Mesendoderm (in vitro differentiated cells): ENCODE results near the gene PCDH15.

Source experiments
- DNase-seq: peaks from one replicate; pipeline ENCODE4 v3.0.0; 2013
- H2AK5ac ChIP-seq: 2 replicates; pipeline ENCODE4 v1.6.1; 2013; ENCODE audit warnings: low read length, inconsistent platforms
- H2BK120ac ChIP-seq: 2 replicates; pipeline ENCODE4 v1.6.1; 2013; ENCODE audit warnings: low read depth, mild to moderate bottlenecking, low read length, moderate library complexity, mixed read lengths
- H2BK15ac ChIP-seq: replicated peaks from 2 replicates; pipeline ENCODE4 v1.6.1; 2013; ENCODE audit warnings: low read depth, mild to moderate bottlenecking, moderate library complexity
- H2BK5ac ChIP-seq: 2 replicates; pipeline ENCODE4 v1.6.1; 2013; ENCODE audit warnings: low read length, inconsistent platforms
- H3K18ac ChIP-seq: 2 replicates; pipeline ENCODE4 v1.6.1; 2013; ENCODE audit warnings: mild to moderate bottlenecking, low read length, mixed read lengths
- H3K23ac ChIP-seq: one replicate; pipeline ENCODE4 v1.6.1; 2013; ENCODE audit warnings: low read length
- H3K27ac ChIP-seq: 2 replicates; pipeline ENCODE4 v1.5.1; 2013; ENCODE audit warnings: low read depth, mild to moderate bottlenecking, inconsistent platforms, low read length, moderate library complexity
- H3K27me3 ChIP-seq: 2 replicates; pipeline ENCODE4 v1.6.1; 2013; ENCODE audit warnings: low read length, control low read depth, mild to moderate bottlenecking, inconsistent platforms; ENCODE audit not compliant: insufficient read depth, poor library complexity
- H3K36me3 ChIP-seq: 2 replicates; pipeline ENCODE4 v1.6.1; 2013; ENCODE audit warnings: low read length, inconsistent platforms; ENCODE audit not compliant: control insufficient read depth, insufficient read depth
- H3K4ac ChIP-seq: one replicate; pipeline ENCODE4 v1.6.1; 2013; ENCODE audit warnings: low read depth, mild to moderate bottlenecking, low read length, moderate library complexity
- H3K4me1 ChIP-seq: 2 replicates; pipeline ENCODE4 v1.6.1; 2013; ENCODE audit warnings: low read depth, low read length, inconsistent platforms; ENCODE audit not compliant: control insufficient read depth
- H3K4me2 ChIP-seq: 2 replicates; pipeline ENCODE4 v1.6.1; 2013; ENCODE audit warnings: low read length
- H3K4me3 ChIP-seq: 2 replicates; pipeline ENCODE4 v1.5.1; 2013; ENCODE audit warnings: mild to moderate bottlenecking, low read length
- H3K56ac ChIP-seq: one replicate; pipeline ENCODE4 v1.6.1; 2013; ENCODE audit warnings: low read length
- H3K79me1 ChIP-seq: 2 replicates; pipeline ENCODE4 v1.6.1; 2013; ENCODE audit warnings: low read length, inconsistent platforms
- H3K79me2 ChIP-seq: 2 replicates; pipeline ENCODE4 v1.6.1; 2013; ENCODE audit warnings: mild to moderate bottlenecking, low read length; ENCODE audit not compliant: control insufficient read depth, insufficient read depth
- H3K9ac ChIP-seq: 2 replicates; pipeline ENCODE4 v1.6.1; 2013; ENCODE audit warnings: low read length, inconsistent platforms
- H4K5ac ChIP-seq: one replicate; pipeline ENCODE4 v1.6.1; 2013; ENCODE audit warnings: low read length
- H4K8ac ChIP-seq: one replicate; pipeline ENCODE4 v1.6.1; 2013; ENCODE audit warnings: low read depth, mild to moderate bottlenecking, control low read depth, low read length, moderate library complexity
- WGBS: extraction: QIAGEN DNeasy Blood & Tissue Kit; methylation state at CpG from one replicate; pipeline ENCODE4 v1.1.7; 2013; ENCODE audit warnings: low lambda C conversion rate, missing lambda C conversion rate; ENCODE audit not compliant: insufficient coverage; ENCODE audit errors: extremely low coverage; 5-methylcytosine and 5-hydroxymethylcytosine counted together

The PCDH15 gene

GRCh38 chr10:53904506-53905241, 896.4 kb downstream of the PCDH15 start:
- Histone ChIP-seq H3K27ac (no peak overlapping the region), H4K8ac (no peak overlapping the region)
- WGBS, result no CpG with 5 or more reads among the region's 7 CpGs

GRCh38 chr10:53903756-53904155, 897.3 kb downstream of the PCDH15 start:
- Histone ChIP-seq H3K4ac (no peak overlapping the region), H3K4me3 (no peak overlapping the region), H4K5ac (no peak overlapping the region), H3K23ac (no peak overlapping the region), H2BK15ac (no peak overlapping the region), H3K27me3 (no peaks in the 10 kb centered on the region), H2BK5ac (no peak overlapping the region), H3K4me1 (no peaks in the 10 kb centered on the region), H2BK120ac (no peak overlapping the region), H3K4me2 (no peak overlapping the region), H3K36me3 (no peaks in the 10 kb centered on the region), H3K56ac (no peak overlapping the region), H3K79me2 (no peaks in the 10 kb centered on the region), H2AK5ac (no peak overlapping the region), H3K79me1 (no peaks in the 10 kb centered on the region), H3K18ac (no peak overlapping the region), H3K9ac (no peak overlapping the region), H4K8ac (no peak overlapping the region), H3K27ac (no peak overlapping the region)
- WGBS, result no CpG with 5 or more reads among the region's 1 CpG
- DNase-seq, result no peak

More at GRCh38 chr10:53904506-53905241, 896.4 kb downstream of the PCDH15 start:
- H3K79me1 ChIP-seq, result no peaks in the 10 kb centered on the region
- H3K36me3 ChIP-seq, result no peaks in the 10 kb centered on the region
- no peaks in the 10 kb centered on the region for H3K27me3 ChIP-seq
- H2BK5ac ChIP-seq, result no peak overlapping the region
- H3K4me3 ChIP-seq, result no peak overlapping the region
- no peak overlapping the region for H3K18ac ChIP-seq
- H2BK15ac ChIP-seq, result no peak overlapping the region
- no peak overlapping the region for H2BK120ac ChIP-seq
- no peak overlapping the region for H2AK5ac ChIP-seq
- no peak overlapping the region for H3K4ac ChIP-seq
- H3K9ac ChIP-seq, result no peak overlapping the region
- no peak overlapping the region for H3K23ac ChIP-seq
- no peak overlapping the region for H3K4me2 ChIP-seq
- no peaks in the 10 kb centered on the region for H3K79me2 ChIP-seq
- no peak overlapping the region for H3K56ac ChIP-seq
- H3K4me1 ChIP-seq, result no peaks in the 10 kb centered on the region
- H4K5ac ChIP-seq, result no peak overlapping the region
- DNase-seq, result no peak

GRCh38 chr10:53899463-53900160, 901.4 kb downstream of the PCDH15 start:
- H3K4ac ChIP-seq, result no peak overlapping the region
- no peak overlapping the region for H4K8ac ChIP-seq
- H3K4me2 ChIP-seq, result no peak overlapping the region
- no peak for DNase-seq
- no peak overlapping the region for H3K4me3 ChIP-seq
- no peak overlapping the region for H3K9ac ChIP-seq
- H3K36me3 ChIP-seq, result no peaks in the 10 kb centered on the region
- no peak overlapping the region for H2BK5ac ChIP-seq
- no peak overlapping the region for H3K23ac ChIP-seq
- no peak overlapping the region for H4K5ac ChIP-seq
- H3K79me1 ChIP-seq, result no peaks in the 10 kb centered on the region
- H2BK15ac ChIP-seq, result no peak overlapping the region
- no peak overlapping the region for H2BK120ac ChIP-seq
- H3K18ac ChIP-seq, result no peak overlapping the region
- WGBS, result no CpG with 5 or more reads among the region's 5 CpGs
- H3K79me2 ChIP-seq, result no peaks in the 10 kb centered on the region
- H3K27ac ChIP-seq, result no peak overlapping the region
- no peak overlapping the region for H3K56ac ChIP-seq
- H3K27me3 ChIP-seq, result no peaks in the 10 kb centered on the region
- H3K4me1 ChIP-seq, result no peaks in the 10 kb centered on the region
- no peak overlapping the region for H2AK5ac ChIP-seq

DNA sequence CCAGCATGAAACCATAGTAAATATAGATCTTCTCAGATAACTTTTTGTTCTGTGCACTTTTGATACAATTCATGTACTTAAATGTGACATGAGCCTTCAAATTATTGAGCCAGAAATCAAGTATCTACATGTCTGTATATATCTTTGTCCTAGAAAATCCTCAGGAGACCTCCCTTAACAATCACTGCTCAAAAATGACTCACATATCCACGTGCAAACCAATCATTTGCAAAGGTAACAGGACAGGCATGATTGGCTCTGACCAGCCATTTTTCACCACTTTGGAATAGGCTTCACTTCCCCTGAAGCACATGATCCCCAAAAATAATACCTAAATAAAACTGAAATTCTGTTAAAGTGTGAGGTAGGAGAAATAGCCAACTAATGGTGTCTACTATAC, 902.5 kb downstream of the PCDH15 start:
- H2BK15ac ChIP-seq, result no peak overlapping the region
- no peak overlapping the region for H4K8ac ChIP-seq
- H2AK5ac ChIP-seq, result no peak overlapping the region
- no peak overlapping the region for H3K4me2 ChIP-seq
- H3K18ac ChIP-seq, result no peak overlapping the region
- DNase-seq, result no peak
- H3K27ac ChIP-seq, result no peak overlapping the region
- no peak overlapping the region for H3K9ac ChIP-seq
- H3K4me3 ChIP-seq, result no peak overlapping the region
- no peak overlapping the region for H3K4ac ChIP-seq
- no peaks in the 10 kb centered on the region for H3K79me1 ChIP-seq
- H3K56ac ChIP-seq, result no peak overlapping the region
- H3K79me2 ChIP-seq, result no peaks in the 10 kb centered on the region
- H3K23ac ChIP-seq, result no peak overlapping the region
- H4K5ac ChIP-seq, result no peak overlapping the region
- no peak overlapping the region for H2BK120ac ChIP-seq
- no CpG with 5 or more reads among the region's 1 CpG for WGBS
- H3K27me3 ChIP-seq, result no peaks in the 10 kb centered on the region
- H3K4me1 ChIP-seq, result no peaks in the 10 kb centered on the region
- H2BK5ac ChIP-seq, result no peak overlapping the region
- no peaks in the 10 kb centered on the region for H3K36me3 ChIP-seq

DNA sequence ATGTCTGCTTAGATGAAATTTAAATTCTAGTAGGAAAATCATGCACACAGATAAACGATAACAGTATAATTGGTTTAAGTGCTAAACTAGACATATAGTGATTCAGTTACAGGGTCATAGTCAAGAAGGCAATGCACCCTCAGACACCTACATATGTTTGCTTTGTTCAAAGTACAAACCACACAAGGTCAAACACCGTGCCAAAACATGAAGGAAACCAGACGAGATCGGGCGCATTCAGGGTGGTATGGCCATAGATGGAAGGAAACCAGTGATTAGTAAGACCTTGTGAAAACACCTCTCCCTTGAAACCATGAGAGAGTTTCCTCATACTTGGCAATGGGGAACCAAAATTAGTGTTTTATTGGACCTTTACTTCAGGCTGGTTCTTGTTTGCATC, 906.9 kb downstream of the PCDH15 start:
- H2AK5ac ChIP-seq, result no peak overlapping the region
- no peak for DNase-seq
- no peak overlapping the region for H3K4me2 ChIP-seq
- H3K27me3 ChIP-seq, result no peaks in the 10 kb centered on the region
- H4K5ac ChIP-seq, result no peak overlapping the region
- H3K27ac ChIP-seq, result no peak overlapping the region
- no peaks in the 10 kb centered on the region for H3K4me1 ChIP-seq
- H3K4me3 ChIP-seq, result no peak overlapping the region
- no peak overlapping the region for H2BK120ac ChIP-seq
- H3K4ac ChIP-seq, result no peak overlapping the region
- H3K79me2 ChIP-seq, result no peaks in the 10 kb centered on the region
- no peaks in the 10 kb centered on the region for H3K79me1 ChIP-seq
- H3K56ac ChIP-seq, result no peak overlapping the region
- no peak overlapping the region for H2BK5ac ChIP-seq
- no CpG with 5 or more reads among the region's 5 CpGs for WGBS
- no peak overlapping the region for H3K18ac ChIP-seq
- H4K8ac ChIP-seq, result no peak overlapping the region
- H2BK15ac ChIP-seq, result no peak overlapping the region
- no peaks in the 10 kb centered on the region for H3K36me3 ChIP-seq
- H3K9ac ChIP-seq, result no peak overlapping the region
- H3K23ac ChIP-seq, result no peak overlapping the region
